Measurements from ENCODE around the gene MITF.

Gene MITF

GRCh38 chr3:69745505-69745904, 6.2 kb downstream of the MITF start:
- Histone ChIP-seq H3K9me3 (ENCODE audit: control insufficient read depth in 1 of 2, low read length in 2 of 2) (no peaks in the 10 kb centered on the region), H3K4me1 (ENCODE audit: control insufficient read depth in 1 of 2, insufficient read depth in 2 of 2, low read length in 2 of 2) (peaks cover 18 to 62% of the 10 kb centered on the region in 2 donors), H3K4me3 (ENCODE audit: low read depth in 1 of 2, low read length in 2 of 2) (no peak overlapping the region), H3K36me3 (ENCODE audit: control insufficient read depth in 1 of 2, insufficient read depth in 2 of 2, low read length in 2 of 2) (no peaks in the 10 kb centered on the region), H3K27me3 (ENCODE audit: low read depth, low read length) (no peaks in the 10 kb centered on the region), H3K27ac (ENCODE audit: low read length) (peak overlapping the region; percentile 14)

DNA sequence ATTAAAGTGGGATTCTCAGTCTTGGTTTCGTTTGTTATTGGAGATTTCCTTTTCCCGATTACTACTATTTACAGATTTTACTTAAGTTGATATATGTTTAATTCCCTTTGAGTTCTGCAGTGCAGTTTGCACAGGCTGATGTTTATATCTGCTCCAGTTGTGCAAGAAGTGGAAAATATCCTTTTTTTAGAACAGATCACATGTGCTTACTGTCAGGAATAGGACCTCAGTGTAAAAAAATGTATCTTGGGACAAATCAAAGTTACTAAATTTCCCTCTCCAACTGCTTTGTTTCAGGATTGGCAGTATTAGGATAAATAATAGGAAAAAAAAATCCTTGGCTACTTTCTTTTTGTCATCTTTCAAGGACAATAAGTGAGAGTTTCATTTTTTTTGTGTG, 6.9 kb downstream of the MITF start:
- H3K36me3 ChIP-seq (ENCODE audit: control insufficient read depth in 1 of 2, insufficient read depth in 2 of 2, low read length in 2 of 2): no peaks in the 10 kb centered on the region
- H3K9me3 ChIP-seq (ENCODE audit: control insufficient read depth in 1 of 2, low read length in 2 of 2): no peaks in the 10 kb centered on the region
- H3K27ac ChIP-seq (ENCODE audit: low read length): peak overlapping the region; percentile 52
- H3K4me1 ChIP-seq (ENCODE audit: control insufficient read depth in 1 of 2, insufficient read depth in 2 of 2, low read length in 2 of 2): peaks cover 23 to 67% of the 10 kb centered on the region in 2 donors
- no peaks in the 10 kb centered on the region for H3K27me3 ChIP-seq (ENCODE audit: low read depth, low read length)
- H3K4me3 ChIP-seq (ENCODE audit: low read depth in 1 of 2, low read length in 2 of 2): peak overlapping the region in 1 of 2 donors; percentile 4

GRCh38 chr3:69747511-69748258, 8.4 kb downstream of the MITF start:
- peaks cover 23 to 74% of the 10 kb centered on the region in 2 donors for H3K4me1 ChIP-seq (ENCODE audit: control insufficient read depth in 1 of 2, insufficient read depth in 2 of 2, low read length in 2 of 2)
- no peak overlapping the region for H3K4me3 ChIP-seq (ENCODE audit: low read depth in 1 of 2, low read length in 2 of 2)
- peak overlapping the region; percentile 52 for H3K27ac ChIP-seq (ENCODE audit: low read length)
- H3K9me3 ChIP-seq (ENCODE audit: control insufficient read depth in 1 of 2, low read length in 2 of 2): no peaks in the 10 kb centered on the region
- H3K27me3 ChIP-seq (ENCODE audit: low read depth, low read length): no peaks in the 10 kb centered on the region
- no peaks in the 10 kb centered on the region for H3K36me3 ChIP-seq (ENCODE audit: control insufficient read depth in 1 of 2, insufficient read depth in 2 of 2, low read length in 2 of 2)

GRCh38 chr3:69748503-69748902, 9.2 kb downstream of the MITF start:
- Histone ChIP-seq H3K27ac (ENCODE audit: low read length) (no peak overlapping the region), H3K9me3 (ENCODE audit: control insufficient read depth in 1 of 2, low read length in 2 of 2) (no peaks in the 10 kb centered on the region), H3K4me3 (ENCODE audit: low read depth in 1 of 2, low read length in 2 of 2) (no peak overlapping the region), H3K27me3 (ENCODE audit: low read depth, low read length) (no peaks in the 10 kb centered on the region), H3K4me1 (ENCODE audit: control insufficient read depth in 1 of 2, insufficient read depth in 2 of 2, low read length in 2 of 2) (peaks cover 23 to 74% of the 10 kb centered on the region in 2 donors), H3K36me3 (ENCODE audit: control insufficient read depth in 1 of 2, insufficient read depth in 2 of 2, low read length in 2 of 2) (no peaks in the 10 kb centered on the region)

DNA sequence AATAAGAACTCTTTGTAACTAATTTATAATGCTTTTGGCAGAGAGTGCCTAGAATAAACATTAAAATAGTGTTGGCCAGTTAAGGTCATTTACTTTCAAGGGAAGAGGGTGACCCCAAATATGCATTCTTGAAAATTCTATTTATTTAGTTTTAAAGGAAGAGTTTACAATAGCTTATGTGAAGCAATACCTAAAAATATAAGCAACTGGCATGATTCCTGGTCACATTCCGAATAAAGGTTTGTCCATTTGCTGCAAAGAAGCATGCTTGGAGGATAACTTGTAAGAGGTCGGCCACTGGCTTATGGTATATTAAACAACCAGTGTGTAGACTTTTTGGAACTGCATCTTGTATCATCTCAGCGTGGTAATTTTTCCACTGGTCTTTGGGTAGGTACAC, 10.2 kb downstream of the MITF start:
- H3K27me3 ChIP-seq (ENCODE audit: low read depth, low read length): no peaks in the 10 kb centered on the region
- H3K4me3 ChIP-seq (ENCODE audit: low read depth in 1 of 2, low read length in 2 of 2): no peak overlapping the region
- peaks cover 23 to 66% of the 10 kb centered on the region in 2 donors for H3K4me1 ChIP-seq (ENCODE audit: control insufficient read depth in 1 of 2, insufficient read depth in 2 of 2, low read length in 2 of 2)
- H3K27ac ChIP-seq (ENCODE audit: low read length): no peak overlapping the region
- H3K36me3 ChIP-seq (ENCODE audit: control insufficient read depth in 1 of 2, insufficient read depth in 2 of 2, low read length in 2 of 2): peaks cover 0 to 4% of the 10 kb centered on the region in 2 donors
- H3K9me3 ChIP-seq (ENCODE audit: control insufficient read depth in 1 of 2, low read length in 2 of 2): no peaks in the 10 kb centered on the region

GRCh38 chr3:69750549-69750948, 11.3 kb downstream of the MITF start:
- no peak overlapping the region for H3K27ac ChIP-seq (ENCODE audit: low read length)

DNA sequence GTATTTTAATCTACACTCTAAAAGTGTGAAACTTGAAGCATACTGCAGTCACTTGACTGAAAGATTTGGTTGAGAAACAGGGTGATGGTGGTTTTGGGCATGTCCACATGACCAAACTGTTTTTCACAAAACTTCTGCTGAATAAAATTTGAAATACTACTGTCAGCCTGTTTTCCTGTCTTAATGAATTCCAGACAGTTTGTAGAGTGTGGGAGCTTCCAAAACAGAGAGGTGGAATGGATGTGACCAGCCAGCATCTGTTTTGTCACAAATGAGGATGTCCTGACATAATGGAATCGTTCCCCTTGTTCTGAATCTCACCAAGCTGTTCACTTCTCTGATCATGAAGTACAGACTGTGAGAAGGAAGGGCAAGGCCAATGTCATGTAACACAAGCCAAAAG, 11.8 kb downstream of the MITF start:
- peaks cover 0 to 4% of the 10 kb centered on the region in 2 donors for H3K36me3 ChIP-seq (ENCODE audit: control insufficient read depth in 1 of 2, insufficient read depth in 2 of 2, low read length in 2 of 2)
- H3K27me3 ChIP-seq (ENCODE audit: low read depth, low read length): no peaks in the 10 kb centered on the region
- H3K27ac ChIP-seq (ENCODE audit: low read length): no peak overlapping the region
- peaks cover 13 to 50% of the 10 kb centered on the region in 2 donors for H3K4me1 ChIP-seq (ENCODE audit: control insufficient read depth in 1 of 2, insufficient read depth in 2 of 2, low read length in 2 of 2)
- H3K9me3 ChIP-seq (ENCODE audit: control insufficient read depth in 1 of 2, low read length in 2 of 2): no peaks in the 10 kb centered on the region
- no peak overlapping the region for H3K4me3 ChIP-seq (ENCODE audit: low read depth in 1 of 2, low read length in 2 of 2)

More at GRCh38 chr3:69750549-69750948, 11.3 kb downstream of the MITF start:
- H3K4me3 ChIP-seq (ENCODE audit: low read depth in 1 of 2, low read length in 2 of 2): no peak overlapping the region
- peaks cover 18 to 55% of the 10 kb centered on the region in 2 donors for H3K4me1 ChIP-seq (ENCODE audit: control insufficient read depth in 1 of 2, insufficient read depth in 2 of 2, low read length in 2 of 2)
- H3K36me3 ChIP-seq (ENCODE audit: control insufficient read depth in 1 of 2, insufficient read depth in 2 of 2, low read length in 2 of 2): peaks cover 0 to 4% of the 10 kb centered on the region in 2 donors
- H3K9me3 ChIP-seq (ENCODE audit: control insufficient read depth in 1 of 2, low read length in 2 of 2): no peaks in the 10 kb centered on the region
- H3K27me3 ChIP-seq (ENCODE audit: low read depth, low read length): no peaks in the 10 kb centered on the region

GRCh38 chr3:69752241-69752640, 13.0 kb downstream of the MITF start:
- Histone ChIP-seq H3K27ac (ENCODE audit: low read length) (no peak overlapping the region), H3K36me3 (ENCODE audit: control insufficient read depth in 1 of 2, insufficient read depth in 2 of 2, low read length in 2 of 2) (peaks cover 0 to 4% of the 10 kb centered on the region in 2 donors), H3K4me1 (ENCODE audit: control insufficient read depth in 1 of 2, insufficient read depth in 2 of 2, low read length in 2 of 2) (peaks cover 5 to 43% of the 10 kb centered on the region in 2 donors), H3K27me3 (ENCODE audit: low read depth, low read length) (no peaks in the 10 kb centered on the region), H3K4me3 (ENCODE audit: low read depth in 1 of 2, low read length in 2 of 2) (no peak overlapping the region), H3K9me3 (ENCODE audit: control insufficient read depth in 1 of 2, low read length in 2 of 2) (no peaks in the 10 kb centered on the region)

DNA sequence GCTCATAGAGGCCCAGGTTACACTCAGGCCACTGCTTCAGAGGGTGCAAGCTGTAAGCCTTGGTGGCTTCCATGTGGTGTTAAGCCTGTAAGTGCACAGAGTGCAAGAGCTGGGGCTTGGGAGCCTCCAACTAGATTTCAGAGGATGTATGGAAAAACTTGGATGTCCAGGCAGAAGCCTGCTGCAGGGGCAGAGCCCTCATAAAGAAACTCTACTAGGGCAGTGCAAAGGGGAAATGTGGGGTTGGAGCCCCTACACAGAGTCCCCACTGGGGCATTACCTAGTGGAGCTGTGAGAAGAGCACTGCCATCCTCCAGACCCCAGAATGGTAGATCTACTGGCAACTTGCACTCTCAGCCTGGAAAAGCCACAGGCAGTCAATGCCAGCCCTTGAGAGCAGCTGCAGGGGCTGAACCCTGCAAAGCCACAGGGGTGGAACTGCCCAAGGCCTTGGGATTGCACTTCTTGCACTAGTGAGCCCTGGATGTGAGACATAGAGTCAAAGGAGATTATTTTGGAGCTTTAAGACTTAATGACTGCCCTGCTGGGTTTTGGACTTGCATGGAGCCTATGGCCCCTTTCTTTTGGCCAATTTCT, 14.0 kb downstream of the MITF start:
- no peaks in the 10 kb centered on the region for H3K9me3 ChIP-seq (ENCODE audit: control insufficient read depth in 1 of 2, low read length in 2 of 2)
- H3K36me3 ChIP-seq (ENCODE audit: control insufficient read depth in 1 of 2, insufficient read depth in 2 of 2, low read length in 2 of 2): peaks cover 0 to 4% of the 10 kb centered on the region in 2 donors
- peaks cover 5 to 41% of the 10 kb centered on the region in 2 donors for H3K4me1 ChIP-seq (ENCODE audit: control insufficient read depth in 1 of 2, insufficient read depth in 2 of 2, low read length in 2 of 2)
- H3K4me3 ChIP-seq (ENCODE audit: low read depth in 1 of 2, low read length in 2 of 2): no peak overlapping the region
- no peaks in the 10 kb centered on the region for H3K27me3 ChIP-seq (ENCODE audit: low read depth, low read length)
- H3K27ac ChIP-seq (ENCODE audit: low read length): no peak overlapping the region

DNA sequence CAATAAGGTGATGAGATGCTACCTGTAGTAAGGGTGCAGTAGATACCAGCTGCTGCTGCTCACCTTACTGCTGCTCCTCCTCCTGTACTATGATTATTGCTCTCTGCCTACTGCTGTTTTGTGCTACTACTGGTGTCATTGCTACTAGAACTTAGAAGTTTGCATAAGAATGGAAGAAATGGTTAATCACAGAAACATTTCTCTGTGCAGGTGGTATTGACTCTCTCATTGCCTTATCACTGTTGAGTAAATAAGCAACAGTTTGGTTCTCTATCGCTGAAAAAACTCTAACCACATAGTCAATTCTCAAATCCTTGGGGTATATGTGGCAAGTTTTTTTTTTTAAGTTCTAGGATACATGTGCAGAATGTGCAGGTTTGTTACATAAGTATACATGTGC, 16.5 kb downstream of the MITF start:
- H3K4me1 ChIP-seq (ENCODE audit: control insufficient read depth in 1 of 2, insufficient read depth in 2 of 2, low read length in 2 of 2): peaks cover 2 to 23% of the 10 kb centered on the region in 2 donors
- no peaks in the 10 kb centered on the region for H3K9me3 ChIP-seq (ENCODE audit: control insufficient read depth in 1 of 2, low read length in 2 of 2)
- H3K36me3 ChIP-seq (ENCODE audit: control insufficient read depth in 1 of 2, insufficient read depth in 2 of 2, low read length in 2 of 2): peaks cover 0 to 4% of the 10 kb centered on the region in 2 donors
- no peak overlapping the region for H3K27ac ChIP-seq (ENCODE audit: low read length)
- H3K4me3 ChIP-seq (ENCODE audit: low read depth in 1 of 2, low read length in 2 of 2): no peak overlapping the region
- no peaks in the 10 kb centered on the region for H3K27me3 ChIP-seq (ENCODE audit: low read depth, low read length)

DNA sequence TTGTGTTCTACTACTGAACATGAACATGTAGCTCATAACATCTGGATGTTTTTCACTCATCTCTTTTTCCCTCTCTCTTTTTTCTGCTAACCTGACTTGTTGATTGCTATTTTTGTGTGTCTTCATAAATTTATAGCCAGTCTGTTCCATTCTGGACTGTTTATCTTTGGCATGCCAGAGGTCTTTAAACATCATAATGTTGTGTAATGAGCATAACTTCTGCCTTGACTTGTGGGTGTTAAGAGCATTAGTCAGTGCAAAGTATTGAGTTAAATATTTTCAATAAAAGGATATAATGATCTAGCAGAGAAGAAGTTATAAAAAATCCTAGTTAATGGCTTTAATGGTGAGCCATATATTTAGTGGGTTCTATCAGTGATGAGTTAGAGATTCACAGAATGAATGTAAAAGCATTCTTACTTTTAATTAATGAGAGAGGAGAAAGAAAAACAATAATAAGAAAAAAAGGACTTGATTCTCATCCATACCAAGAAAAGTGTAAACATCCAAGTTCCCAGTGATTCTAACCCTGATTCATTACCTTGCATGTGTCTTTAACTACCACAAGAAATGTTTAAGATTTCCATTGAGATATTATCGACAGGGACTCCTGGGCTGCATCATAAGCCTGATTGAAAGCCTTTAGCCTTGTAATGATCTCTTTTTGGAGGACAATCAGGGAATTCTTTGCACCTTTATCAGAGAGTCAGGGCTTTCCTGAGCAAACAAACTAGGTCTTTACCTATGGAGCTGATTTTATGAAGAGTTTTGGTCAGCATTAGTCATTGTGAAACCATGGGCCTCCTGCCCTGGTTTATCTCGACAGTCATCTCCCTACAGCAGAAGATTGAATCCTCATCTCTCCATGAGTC, 22.9 kb downstream of the MITF start:
- peaks cover 0 to 66% of the 10 kb centered on the region in 2 donors for H3K4me1 ChIP-seq (ENCODE audit: control insufficient read depth in 1 of 2, insufficient read depth in 2 of 2, low read length in 2 of 2)
- H3K27ac ChIP-seq (ENCODE audit: low read length): peak overlapping the region; percentile 68

More for the DNA sequence above, 22.9 kb downstream of the MITF start:
- Histone ChIP-seq H3K4me3 (ENCODE audit: low read depth in 1 of 2, low read length in 2 of 2) (no peak overlapping the region), H3K9me3 (ENCODE audit: control insufficient read depth in 1 of 2, low read length in 2 of 2) (no peaks in the 10 kb centered on the region), H3K36me3 (ENCODE audit: control insufficient read depth in 1 of 2, insufficient read depth in 2 of 2, low read length in 2 of 2) (no peaks in the 10 kb centered on the region), H3K27me3 (ENCODE audit: low read depth, low read length) (no peaks in the 10 kb centered on the region)
